HG03457 (cell line): Measurements from ENCODE around the gene ATP9B.
A peak's percentile ranks its signal among the peaks of the same experiment; 100 is the strongest.

ENCODE experiments used
- ATAC-seq: cut with Tn5 transposase; IDR thresholded peaks from one replicate; pipeline ENCODE4 v1.9.1; 2021; ENCODE audit warnings: moderate number of reproducible peaks; ENCODE audit not compliant: unreplicated experiment

The ATP9B gene

GRCh38 chr18:79195716-79196683 lies 126.8 kb downstream of the ATP9B start:
- no peak for ATAC-seq

DNA sequence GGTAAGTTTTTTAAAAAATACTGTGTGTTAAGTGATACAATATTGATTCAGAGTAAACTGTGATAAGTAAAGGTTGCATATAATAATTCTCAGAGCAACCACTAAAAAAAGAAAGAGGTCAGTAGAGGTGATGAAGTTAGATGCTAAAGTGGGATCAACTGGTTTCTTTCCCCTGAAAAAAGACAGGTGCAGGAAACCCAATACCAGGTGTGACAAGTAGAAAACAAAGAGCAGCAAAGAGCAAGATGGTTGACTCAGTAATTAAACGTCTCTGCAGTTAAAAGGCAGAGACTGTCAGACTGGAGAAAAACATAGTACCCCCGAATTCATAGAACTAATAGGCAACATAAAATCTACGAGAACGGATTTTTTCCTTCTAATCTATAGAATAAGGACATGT lies 128.3 kb downstream of the ATP9B start:
- ATAC-seq, result no peak

- no peak for ATAC-seq
Measured at GRCh38 chr18:79199691-79200374, 130.6 kb downstream of the ATP9B start.

DNA sequence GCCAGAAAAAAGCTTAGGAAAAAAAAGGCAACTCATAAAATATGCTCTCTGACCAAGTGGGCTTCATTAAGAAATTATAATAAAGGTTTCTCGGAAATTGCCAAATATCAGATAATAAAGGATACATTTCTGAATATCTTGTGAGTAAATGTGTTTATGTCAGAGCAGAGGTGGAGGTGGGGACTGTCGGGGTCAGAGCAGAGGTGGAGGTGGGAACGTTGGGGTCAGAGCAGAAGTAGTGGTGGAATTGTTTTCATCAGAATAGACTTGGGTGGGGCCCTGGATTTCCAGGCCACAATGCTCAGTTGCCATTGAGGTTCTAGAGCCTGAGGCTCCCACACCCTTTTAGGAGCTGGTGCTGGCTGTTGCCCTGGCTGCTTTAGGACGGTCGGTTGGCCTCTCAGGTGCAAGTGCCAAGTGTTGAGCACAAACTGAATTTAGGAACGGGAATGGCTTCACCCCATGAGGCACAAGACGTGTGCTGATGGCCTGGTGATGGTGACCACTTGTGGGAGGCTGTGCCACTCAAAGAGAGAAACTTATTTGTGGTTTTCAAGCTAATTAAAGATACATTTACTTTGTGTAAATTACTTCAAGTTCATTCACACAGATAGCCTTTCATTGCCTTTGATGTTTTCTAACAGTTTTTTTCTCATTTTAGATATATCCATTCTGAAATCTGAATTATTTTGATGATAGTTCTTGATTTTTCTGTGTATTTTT lies 131.5 kb downstream of the ATP9B start:
- ATAC-seq, result peak; percentile 93

DNA sequence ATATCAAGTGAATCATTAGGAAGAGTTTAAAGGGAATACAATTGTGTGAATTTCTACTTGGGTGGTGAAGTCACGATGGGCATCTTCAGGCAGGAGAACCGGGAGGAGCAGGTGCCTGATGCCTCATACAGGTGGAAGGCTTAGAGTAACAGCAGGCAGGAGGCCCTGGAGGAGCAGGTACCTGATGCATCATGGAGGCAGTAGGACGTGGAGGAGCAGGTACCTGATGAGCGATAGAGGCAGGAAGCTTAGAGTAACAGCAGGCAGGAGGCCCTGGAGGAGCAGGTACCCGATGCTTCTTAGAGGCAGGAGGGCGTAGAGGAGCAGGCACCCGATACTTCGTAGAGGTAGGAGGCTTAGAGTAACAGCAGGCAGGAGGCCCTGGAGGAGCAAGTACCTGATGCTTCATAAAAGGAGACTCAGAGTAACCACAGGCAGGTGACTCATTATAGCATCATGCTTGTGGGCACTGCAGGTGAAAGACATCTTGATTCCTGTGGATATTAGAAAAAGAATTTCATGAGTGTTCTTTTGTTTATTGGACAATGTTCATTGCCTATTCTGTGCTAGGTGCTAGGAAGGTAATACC lies 133.9 kb downstream of the ATP9B start:
- no peak for ATAC-seq

GRCh38 chr18:79204889-79205807 lies 136.0 kb downstream of the ATP9B start:
- no peak for ATAC-seq

GRCh38 chr18:79206444-79206843 lies 137.2 kb downstream of the ATP9B start:
- ATAC-seq, result no peak

GRCh38 chr18:79208906-79209305 lies 139.7 kb downstream of the ATP9B start:
- no peak for ATAC-seq

DNA sequence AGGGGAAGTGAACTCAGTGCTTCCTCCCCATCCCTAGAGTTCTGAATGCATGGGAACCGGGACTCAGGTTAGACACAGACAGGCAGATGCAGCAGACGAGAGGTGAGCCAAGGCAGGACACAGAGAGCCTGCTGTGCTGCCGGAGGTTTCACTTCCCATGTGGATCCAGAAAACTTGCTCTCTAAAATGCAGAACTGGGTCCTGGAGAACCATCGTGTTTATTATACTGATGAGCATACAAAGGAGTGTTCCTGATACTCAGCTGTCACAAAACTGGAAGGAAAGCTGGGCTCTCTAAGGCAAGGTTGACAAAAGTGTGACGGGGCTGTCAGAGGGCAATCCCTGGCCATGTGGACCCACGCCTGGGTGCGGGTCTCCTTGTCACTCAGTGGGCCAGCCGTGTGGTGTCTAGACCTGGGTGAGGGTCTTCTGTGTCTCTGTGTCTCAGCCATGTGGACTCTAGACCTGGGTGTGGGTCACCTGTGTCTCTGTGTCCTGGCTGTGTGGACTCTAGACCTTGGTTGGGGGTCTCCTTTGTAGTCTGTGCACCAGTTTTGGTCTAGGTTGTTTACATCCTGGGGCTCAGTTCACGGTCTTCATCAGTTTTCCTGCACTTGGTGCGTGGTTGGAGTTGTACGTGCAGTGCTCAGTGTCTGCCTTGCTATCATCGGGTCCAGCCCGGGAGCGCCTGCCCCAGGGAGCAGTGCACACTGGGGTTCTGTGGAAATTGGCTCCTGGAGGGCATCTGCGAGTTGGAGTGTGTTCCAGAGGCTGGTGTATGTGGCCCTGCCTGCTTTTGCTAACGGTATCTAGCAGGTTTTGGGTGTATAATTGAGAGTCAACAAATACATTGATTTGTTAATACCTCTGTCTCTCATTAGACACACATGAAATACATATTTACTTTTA lies 141.1 kb downstream of the ATP9B start:
- no peak for ATAC-seq

- ATAC-seq, result no peak
Measured at GRCh38 chr18:79211844-79212243, 142.7 kb downstream of the ATP9B start.

GRCh38 chr18:79214056-79214455 lies 144.9 kb downstream of the ATP9B start:
- ATAC-seq, result no peak

- no peak for ATAC-seq
Measured at GRCh38 chr18:79216176-79216575, 147.0 kb downstream of the ATP9B start.

DNA sequence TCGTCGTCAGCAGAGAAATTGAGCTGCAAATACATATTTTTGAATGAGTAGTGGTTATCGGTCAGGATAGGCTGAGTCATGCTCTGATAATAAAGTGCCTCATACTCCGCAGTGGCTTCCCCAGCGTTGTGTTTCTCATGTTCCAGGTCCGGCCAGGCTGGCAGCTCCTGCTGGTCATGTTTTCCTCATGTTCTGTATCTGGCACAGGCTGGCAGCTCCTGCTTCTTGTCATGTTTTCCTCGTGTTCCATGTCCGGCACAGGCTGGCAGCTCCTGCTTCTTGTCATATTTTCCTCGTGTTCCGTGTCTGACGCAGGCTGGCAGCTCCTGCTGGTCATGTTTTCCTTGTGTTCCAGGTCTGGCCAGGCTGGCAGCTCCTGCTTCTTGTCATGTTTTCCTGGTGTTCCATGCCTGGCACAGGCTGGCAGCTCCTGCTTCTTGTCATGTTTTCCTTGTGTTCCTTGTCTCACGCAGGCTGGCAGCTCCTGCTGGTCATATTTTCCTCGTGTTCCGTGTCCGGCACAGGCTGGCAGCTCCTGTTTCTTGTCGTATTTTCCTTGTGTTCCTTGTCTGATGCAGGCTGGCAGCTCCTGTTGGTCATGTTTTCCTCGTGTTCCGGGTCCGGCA lies 148.9 kb downstream of the ATP9B start:
- no peak for ATAC-seq

GRCh38 chr18:79218605-79219190 lies 149.5 kb downstream of the ATP9B start:
- no peak for ATAC-seq

DNA sequence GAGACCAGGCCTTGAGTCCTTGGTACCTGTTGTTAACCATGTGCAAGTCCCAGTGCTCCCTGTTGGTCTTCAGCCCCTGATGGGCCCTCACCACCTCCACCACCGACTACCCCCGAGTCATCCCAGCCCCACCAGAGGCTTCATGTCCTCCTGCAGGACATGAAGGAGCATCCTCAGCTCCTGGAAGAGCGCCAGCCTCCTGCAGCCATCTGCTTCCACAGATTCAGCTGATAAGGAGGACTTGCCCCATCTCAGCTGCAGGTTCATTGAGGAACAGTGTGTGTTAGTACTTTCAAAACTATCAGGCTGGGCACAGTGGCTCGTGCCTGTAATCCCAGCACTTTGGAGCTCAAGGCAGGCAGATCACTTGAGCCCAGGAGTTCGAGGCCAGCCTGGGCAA lies 151.9 kb downstream of the ATP9B start:
- no peak for ATAC-seq

DNA sequence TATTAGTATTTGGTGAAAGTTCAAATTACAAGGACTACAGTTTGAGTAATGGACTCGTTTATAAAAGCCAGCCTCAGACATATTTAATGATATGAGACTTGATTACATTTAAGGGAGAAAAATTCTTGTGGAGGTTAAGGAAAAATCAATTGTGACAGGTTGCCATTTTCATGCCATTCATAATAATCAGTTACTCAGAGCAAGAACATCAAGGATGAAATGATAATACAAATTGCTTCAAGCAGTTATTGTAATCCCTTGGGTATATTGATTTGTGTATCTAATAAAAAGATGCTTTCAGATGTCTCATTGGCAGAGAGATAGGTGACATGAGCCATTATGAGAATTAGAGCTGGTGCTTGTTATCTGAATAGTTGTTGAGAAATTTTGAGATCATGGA lies 153.6 kb downstream of the ATP9B start:
- ATAC-seq, result no peak

GRCh38 chr18:79223431-79223830 lies 154.2 kb downstream of the ATP9B start:
- peak; percentile 84 for ATAC-seq

DNA sequence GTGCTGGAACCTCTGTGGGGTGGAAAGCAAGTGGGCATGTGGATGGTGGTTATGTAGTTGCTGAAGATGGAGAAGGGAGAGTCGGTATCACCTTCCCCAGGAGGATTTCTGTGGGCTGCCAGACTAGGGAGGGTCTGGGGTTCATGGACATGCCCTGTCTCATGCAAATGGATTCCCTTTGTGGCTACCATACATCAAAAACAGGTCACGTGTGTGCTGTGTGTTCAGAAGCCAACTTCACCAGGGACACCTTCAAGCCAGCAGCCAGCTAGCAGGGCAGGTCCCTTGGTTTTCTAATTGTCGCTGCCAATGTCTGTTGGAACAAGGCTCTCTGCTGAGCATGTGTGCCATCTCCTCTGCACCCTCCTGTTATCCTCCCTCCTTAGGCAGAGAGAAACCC lies 155.2 kb downstream of the ATP9B start:
- ATAC-seq, result no peak
